Measurements from ENCODE around the gene CPEB1.

CPEB1 gene

GRCh38 chr15:82647045-82647834 lies at the start of gene CPEB1:
CPEB1 (minus strand) TSS chr15:82647363; CDS start chr15:82628459, 18,904 bp downstream.
- peak; percentile 83 for DNase-seq

GRCh38 chr15:82692171-82692570 lies 45.0 kb upstream of the CPEB1 start:
- DNase-seq, result no peak

- DNase-seq, result no peak
Observed at GRCh38 chr15:82689147-82689546, 42.0 kb upstream of the CPEB1 start.

GRCh38 chr15:82688691-82689090 lies 41.5 kb upstream of the CPEB1 start:
- no peak for DNase-seq

GRCh38 chr15:82681371-82681770 lies 34.2 kb upstream of the CPEB1 start:
- DNase-seq, result no peak

- no peak for DNase-seq
Observed at GRCh38 chr15:82680200-82681102, 33.3 kb upstream of the CPEB1 start.

GRCh38 chr15:82679626-82680199 lies 32.5 kb upstream of the CPEB1 start:
- no peak for DNase-seq

- no peak for DNase-seq
Observed at GRCh38 chr15:82677720-82678323, 30.7 kb upstream of the CPEB1 start.

- DNase-seq, result no peak
Observed at GRCh38 chr15:82674873-82675272, 27.7 kb upstream of the CPEB1 start.

GRCh38 chr15:82670699-82671098 lies 23.5 kb upstream of the CPEB1 start:
- no peak for DNase-seq

GRCh38 chr15:82666606-82667005 lies 19.4 kb upstream of the CPEB1 start:
- no peak for DNase-seq

GRCh38 chr15:82664021-82664420 lies 16.9 kb upstream of the CPEB1 start:
- no peak for DNase-seq

- DNase-seq, result no peak
Observed at GRCh38 chr15:82663186-82663600, 16.0 kb upstream of the CPEB1 start.

GRCh38 chr15:82662641-82663040 lies 15.5 kb upstream of the CPEB1 start:
- DNase-seq, result no peak

GRCh38 chr15:82660378-82660777 lies 13.2 kb upstream of the CPEB1 start:
- no peak for DNase-seq

- no peak for DNase-seq
Observed at GRCh38 chr15:82656641-82657266, 9.6 kb upstream of the CPEB1 start.

- no peak for DNase-seq
Observed at GRCh38 chr15:82655606-82656005, 8.4 kb upstream of the CPEB1 start.

- no peak for DNase-seq
Observed at GRCh38 chr15:82653483-82654168, 6.5 kb upstream of the CPEB1 start.

- DNase-seq, result no peak
Observed at GRCh38 chr15:82651708-82652107, 4.5 kb upstream of the CPEB1 start.

GRCh38 chr15:82650046-82650670 lies 3.0 kb upstream of the CPEB1 start:
- peak; percentile 77 for DNase-seq

GRCh38 chr15:82649226-82649999 lies 2.2 kb upstream of the CPEB1 start:
- DNase-seq, result peak; percentile 7
